ENCODE data around the gene EFCAB14.
"Not testable (repeated sequence)": the region's sequence is repeated elsewhere in the genome, so short reads cannot be mapped to it uniquely, and the experiment has no call there.

The EFCAB14 gene, protein sequence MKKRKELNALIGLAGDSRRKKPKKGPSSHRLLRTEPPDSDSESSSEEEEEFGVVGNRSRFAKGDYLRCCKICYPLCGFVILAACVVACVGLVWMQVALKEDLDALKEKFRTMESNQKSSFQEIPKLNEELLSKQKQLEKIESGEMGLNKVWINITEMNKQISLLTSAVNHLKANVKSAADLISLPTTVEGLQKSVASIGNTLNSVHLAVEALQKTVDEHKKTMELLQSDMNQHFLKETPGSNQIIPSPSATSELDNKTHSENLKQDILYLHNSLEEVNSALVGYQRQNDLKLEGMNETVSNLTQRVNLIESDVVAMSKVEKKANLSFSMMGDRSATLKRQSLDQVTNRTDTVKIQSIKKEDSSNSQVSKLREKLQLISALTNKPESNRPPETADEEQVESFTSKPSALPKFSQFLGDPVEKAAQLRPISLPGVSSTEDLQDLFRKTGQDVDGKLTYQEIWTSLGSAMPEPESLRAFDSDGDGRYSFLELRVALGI

DNA sequence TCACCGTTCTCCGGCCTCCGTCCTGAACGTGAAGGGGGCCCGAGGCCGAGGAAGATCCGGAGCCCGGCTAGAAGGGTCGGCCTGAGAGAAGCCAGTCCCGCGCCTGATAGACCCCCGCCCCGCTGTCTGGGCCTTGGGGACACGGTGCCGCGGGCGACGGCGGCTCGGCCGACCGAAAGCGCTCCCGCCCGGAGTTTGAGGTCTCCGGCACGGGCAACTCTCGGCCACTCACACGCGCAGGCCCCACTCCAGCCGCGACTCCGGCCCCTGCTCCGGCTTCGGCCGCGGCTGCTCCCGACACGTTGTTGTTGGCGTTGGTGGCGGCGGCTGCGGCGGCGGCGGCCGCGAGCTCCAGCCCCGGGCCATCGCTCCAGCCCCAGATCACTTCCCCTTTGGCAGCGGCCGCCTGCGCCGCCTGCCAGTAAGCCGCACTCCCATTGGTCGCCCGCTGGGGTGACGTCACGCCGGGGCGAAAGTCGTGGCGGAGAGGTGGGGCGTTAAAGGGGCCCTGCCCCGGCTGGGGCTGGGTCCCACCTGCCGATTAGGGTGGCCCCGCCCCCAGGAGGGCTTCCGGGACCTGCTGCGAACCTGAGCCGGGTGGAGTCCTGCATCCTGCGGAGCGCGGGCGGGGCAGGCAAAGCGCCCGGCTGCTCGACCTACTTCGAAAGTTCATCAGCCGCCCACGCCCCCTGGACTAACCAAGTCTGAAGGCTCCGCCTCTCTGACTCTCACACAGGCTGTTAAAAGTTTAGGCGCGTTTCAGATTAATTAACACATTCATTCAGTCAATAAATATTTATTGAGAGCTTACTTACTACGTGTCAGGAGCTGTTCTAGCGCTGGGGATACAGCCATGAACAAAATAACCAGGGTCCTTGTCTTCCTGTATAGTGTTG lies at the start of gene EFCAB14:
Gene EFCAB14 (minus strand): TSS at position 388 of the 896 bp plus-strand sequence. CDS start 1,027 bp downstream, outside the sequence.
- peak; percentile 98 to 99 for DNase-seq

GRCh38 chr1:46768445-46768844 lies 49.5 kb upstream of the EFCAB14 start:
- no peak for DNase-seq

DNA sequence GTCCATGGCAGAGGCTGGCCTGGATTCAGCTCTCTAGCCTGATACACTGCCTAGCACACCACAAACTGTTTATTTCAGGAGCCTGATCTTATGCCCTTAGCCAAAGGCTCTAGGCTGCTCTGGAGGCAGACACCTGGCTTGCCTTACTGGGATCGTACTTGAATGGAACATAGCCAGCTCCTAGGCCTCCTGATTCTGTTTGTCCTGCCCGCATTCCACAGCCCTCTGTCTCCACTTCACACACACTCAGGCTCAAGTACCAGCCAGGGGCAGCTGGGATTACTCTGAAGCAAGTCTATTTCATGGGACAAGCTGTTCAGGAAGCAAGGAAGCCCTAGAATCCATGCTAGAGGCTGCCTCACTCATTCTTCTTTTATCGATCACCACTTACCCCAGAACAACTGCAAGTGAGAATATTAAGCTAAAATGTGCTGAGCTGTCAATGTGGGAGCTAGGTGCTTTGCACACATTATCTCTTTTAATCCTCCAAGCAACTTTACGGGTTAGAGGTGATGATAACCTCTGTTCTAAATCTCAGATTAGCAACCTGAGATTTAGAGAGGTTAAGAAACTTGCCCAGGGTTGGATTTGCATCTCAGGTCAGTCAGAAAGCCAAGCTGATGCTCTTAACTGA lies 48.9 kb upstream of the EFCAB14 start:
- no peak for DNase-seq

- no peak for DNase-seq
These were observed 45.5 kb upstream of the EFCAB14 start for GRCh38 chr1:46764402-46764801.

DNA sequence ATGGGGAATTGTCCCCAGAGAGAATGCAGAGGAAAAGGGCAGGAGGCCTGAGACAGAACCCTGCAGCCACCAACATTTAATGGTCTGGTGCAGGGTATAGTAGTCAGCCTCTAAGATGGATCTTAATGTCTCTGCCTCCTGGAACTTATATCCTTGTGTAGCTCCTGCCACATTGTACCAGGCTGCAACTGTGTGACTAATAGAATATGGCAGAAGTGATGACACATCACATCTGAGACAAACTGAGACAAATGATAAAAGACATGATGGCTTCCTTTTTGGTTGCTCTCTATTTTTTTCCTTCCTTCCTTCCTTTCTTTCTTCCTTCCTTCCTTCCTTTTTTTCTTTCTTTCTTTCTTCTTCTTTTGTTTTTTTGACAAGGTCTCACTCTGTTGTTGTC lies 42.8 kb upstream of the EFCAB14 start:
- DNase-seq: no peak

DNA sequence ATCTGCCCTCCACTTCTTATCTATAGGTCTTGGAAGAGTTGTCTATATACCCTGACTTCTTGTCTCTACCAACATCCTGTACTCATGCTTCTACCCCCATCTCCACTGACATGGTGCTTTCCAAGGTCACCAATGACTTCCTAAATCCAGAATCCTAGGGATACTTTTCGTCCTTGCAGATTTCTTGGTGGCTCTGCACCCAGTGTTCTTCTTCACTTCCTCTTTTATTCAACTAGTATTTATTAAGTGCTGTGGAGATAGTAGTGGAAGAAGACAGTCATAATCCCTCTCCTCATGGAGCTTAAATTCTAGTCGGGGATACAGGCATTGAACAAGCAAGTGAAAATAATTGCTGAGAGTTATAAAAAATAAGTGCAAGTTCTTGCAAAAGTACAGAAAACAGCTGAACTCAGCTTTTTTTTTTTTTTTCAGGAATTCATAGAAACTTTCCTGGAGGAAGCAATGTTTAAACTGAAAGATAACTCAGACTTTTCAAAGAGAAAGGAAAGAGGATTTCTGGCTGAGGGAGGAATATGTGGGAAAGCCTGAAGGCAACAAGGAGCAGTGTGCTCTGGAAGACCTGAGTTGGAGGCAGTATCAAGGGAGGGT lies 41.7 kb upstream of the EFCAB14 start:
- no peak for DNase-seq

- no peak for DNase-seq
These were observed 39.1 kb upstream of the EFCAB14 start for GRCh38 chr1:46757956-46758528.

DNA sequence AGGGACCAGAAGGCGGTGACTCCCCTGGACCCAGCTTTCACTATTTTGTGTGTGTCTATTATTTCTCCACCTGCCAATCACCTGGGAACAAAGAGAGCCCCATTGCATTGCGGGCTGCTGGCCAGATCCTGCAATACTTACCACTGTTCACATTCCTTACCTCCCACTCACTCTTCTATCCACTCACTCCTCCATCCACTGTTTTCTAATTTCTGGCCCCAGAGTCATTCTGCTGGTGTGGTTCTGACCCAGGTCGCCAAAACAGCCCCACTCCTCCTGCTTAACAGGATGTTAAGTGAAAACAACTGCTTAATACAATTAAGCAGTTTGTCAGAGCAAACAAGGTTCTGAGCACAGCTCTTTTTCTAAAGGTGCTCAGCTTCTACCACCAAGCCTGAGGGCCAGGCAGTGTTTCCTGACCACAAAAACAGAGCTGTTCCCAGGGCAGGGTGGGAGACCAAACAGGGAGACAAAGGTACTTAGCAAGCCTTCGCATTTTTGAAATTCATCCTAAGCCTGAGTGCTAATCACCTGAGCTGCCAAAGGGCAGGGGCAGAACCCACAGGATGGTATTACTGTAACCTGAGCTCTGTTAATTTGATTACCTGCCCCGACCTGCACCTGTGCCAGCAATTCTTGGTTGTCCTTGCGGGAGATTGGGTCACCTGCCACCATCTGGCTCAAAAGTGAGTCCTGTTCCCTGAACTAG lies 38.5 kb upstream of the EFCAB14 start:
- DNase-seq: no peak

GRCh38 chr1:46755121-46755520 lies 36.2 kb upstream of the EFCAB14 start:
- no peak for DNase-seq

DNA sequence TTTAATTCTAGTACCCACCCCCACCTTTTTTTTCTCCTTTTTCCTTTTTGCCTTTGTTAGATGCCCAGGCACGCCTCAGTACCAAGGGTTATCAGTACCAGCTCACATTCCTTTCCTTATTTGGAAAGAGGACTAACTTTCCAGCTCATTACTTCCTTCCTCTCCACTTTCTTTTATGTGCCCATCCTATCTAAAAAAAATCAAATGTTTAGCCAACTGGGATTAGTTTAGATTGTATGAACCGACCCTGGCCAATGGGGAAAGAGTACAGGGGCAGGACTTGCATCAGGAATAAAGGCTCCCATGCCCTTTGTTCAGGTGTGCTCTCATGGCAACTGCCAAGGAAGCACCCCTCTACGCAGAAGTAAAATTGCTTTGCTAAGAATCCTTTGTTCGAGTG lies 35.8 kb upstream of the EFCAB14 start:
- not testable (repeated sequence) for DNase-seq

GRCh38 chr1:46753985-46754384 lies 35.1 kb upstream of the EFCAB14 start:
- DNase-seq: no peak

DNA sequence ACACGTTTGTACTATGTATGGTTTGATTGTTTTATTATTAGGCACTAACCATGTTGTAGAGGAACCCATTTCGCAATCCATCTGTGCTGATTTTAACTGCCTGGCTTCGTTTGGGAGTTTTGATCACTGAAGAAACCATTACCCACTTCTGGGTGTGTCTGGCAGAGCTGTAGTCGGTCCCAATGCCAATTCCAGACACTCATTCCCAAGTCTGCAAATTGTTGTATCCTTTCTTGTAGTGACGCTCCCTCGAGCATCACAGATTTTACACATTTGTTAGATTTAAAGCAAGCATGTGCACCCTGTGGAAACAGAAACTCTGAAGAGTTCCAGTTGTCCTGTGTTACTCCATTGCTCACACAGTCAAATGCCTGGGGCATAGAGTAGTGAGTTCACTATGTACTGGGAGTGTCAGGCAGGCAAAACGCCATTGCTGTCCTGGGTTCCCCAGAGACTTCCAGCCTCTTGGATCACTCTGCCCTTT lies 31.0 kb upstream of the EFCAB14 start:
- no peak for DNase-seq

- DNase-seq: no peak
These were observed 30.5 kb upstream of the EFCAB14 start for GRCh38 chr1:46749404-46749803.

- DNase-seq: no peak
These were observed 28.9 kb upstream of the EFCAB14 start for GRCh38 chr1:46747683-46748288.

- no peak for DNase-seq
These were observed 23.2 kb upstream of the EFCAB14 start for GRCh38 chr1:46742069-46742468.

GRCh38 chr1:46735708-46736324 lies 16.9 kb upstream of the EFCAB14 start:
- peak in 1 of 2 donors; percentile 32 for DNase-seq

GRCh38 chr1:46728327-46728873 lies 9.5 kb upstream of the EFCAB14 start:
- not testable (repeated sequence) for DNase-seq

GRCh38 chr1:46725736-46726108 lies 6.8 kb upstream of the EFCAB14 start:
- no peak for DNase-seq

GRCh38 chr1:46724991-46725735 lies 6.2 kb upstream of the EFCAB14 start:
- DNase-seq: peak; percentile 76 to 80

- DNase-seq: no peak
These were observed 5.0 kb upstream of the EFCAB14 start for GRCh38 chr1:46723901-46724300.
